ENCODE results near the gene CTSA.

CTSA gene

DNA sequence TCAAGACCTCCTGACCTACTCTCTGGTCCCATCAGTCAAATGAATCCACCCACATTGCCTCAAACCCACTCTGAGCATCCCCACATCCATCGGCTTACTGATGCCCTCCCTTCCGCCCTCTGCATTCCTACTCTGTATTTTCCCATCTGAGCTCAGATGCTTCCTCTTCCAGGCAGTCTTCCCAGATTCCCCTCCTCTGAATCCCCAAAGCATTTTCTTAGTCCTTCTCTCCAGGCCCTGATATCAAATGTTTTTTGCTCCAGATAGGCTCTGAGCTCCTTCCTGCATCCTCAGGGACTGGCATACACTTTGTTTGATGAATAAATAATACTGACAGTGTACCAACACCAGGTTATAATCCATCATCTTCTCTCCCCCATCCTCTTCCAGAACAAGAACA lies 16.9 kb downstream of the CTSA start:
- Histone ChIP-seq H3K27ac (ENCODE audit: low read depth, low read length) (no peak overlapping the region), H3K4me1 (ENCODE audit: control insufficient read depth, low read length) (peaks cover 16% of the 10 kb centered on the region), H4K20me1 (ENCODE audit: control insufficient read depth, insufficient read depth, low read depth, low read length) (no peaks in the 10 kb centered on the region), H3K9me3 (ENCODE audit: control insufficient read depth, insufficient read depth, low read length) (no peaks in the 10 kb centered on the region), H3K27me3 (ENCODE audit: control insufficient read depth, low read length) (peaks cover 12% of the 10 kb centered on the region), H3K36me3 (ENCODE audit: control insufficient read depth, low read length) (no peaks in the 10 kb centered on the region), H3F3A (ENCODE audit: control insufficient read depth, insufficient read depth) (no peaks in the 10 kb centered on the region), H3K79me2 (ENCODE audit: control insufficient read depth, low read length) (no peaks in the 10 kb centered on the region), H3K4me3 (ENCODE audit: low read length) (no peak overlapping the region), H3K9me2 (replicated peaks; ENCODE audit: control insufficient read depth, low read length) (no peaks in the 10 kb centered on the region), H3K4me2 (ENCODE audit: low read length) (no peak overlapping the region)
- TF ChIP-seq, protein P1, sequence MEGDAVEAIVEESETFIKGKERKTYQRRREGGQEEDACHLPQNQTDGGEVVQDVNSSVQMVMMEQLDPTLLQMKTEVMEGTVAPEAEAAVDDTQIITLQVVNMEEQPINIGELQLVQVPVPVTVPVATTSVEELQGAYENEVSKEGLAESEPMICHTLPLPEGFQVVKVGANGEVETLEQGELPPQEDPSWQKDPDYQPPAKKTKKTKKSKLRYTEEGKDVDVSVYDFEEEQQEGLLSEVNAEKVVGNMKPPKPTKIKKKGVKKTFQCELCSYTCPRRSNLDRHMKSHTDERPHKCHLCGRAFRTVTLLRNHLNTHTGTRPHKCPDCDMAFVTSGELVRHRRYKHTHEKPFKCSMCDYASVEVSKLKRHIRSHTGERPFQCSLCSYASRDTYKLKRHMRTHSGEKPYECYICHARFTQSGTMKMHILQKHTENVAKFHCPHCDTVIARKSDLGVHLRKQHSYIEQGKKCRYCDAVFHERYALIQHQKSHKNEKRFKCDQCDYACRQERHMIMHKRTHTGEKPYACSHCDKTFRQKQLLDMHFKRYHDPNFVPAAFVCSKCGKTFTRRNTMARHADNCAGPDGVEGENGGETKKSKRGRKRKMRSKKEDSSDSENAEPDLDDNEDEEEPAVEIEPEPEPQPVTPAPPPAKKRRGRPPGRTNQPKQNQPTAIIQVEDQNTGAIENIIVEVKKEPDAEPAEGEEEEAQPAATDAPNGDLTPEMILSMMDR (IDR thresholded peaks at IDR 0.05; ENCODE audit: low read depth, low read length, poor library complexity, severe bottlenecking), result no peak
- no peak for TF ChIP-seq EZH2phosphoT487 (IDR thresholded peaks at IDR 0.05; ENCODE audit: borderline replicate concordance, low read length)

- H3K36me3 ChIP-seq (ENCODE audit: control insufficient read depth, low read length), result no peaks in the 10 kb centered on the region
- TF ChIP-seq EZH2phosphoT487 (IDR thresholded peaks at IDR 0.05; ENCODE audit: borderline replicate concordance, low read length), result no peak
- TF ChIP-seq, protein P1 (IDR thresholded peaks at IDR 0.05; ENCODE audit: low read depth, low read length, poor library complexity, severe bottlenecking), result no peak
Measured at GRCh38 chr20:45909336-45909808, 18.2 kb downstream of the CTSA start.

GRCh38 chr20:45909817-45910669 lies 18.9 kb downstream of the CTSA start:
- Histone ChIP-seq H3K4me3 (ENCODE audit: low read length) (peak overlapping the region; percentile 27; the same call in 1 of the 2 replicates), H3F3A (ENCODE audit: control insufficient read depth, insufficient read depth) (no peaks in the 10 kb centered on the region), H3K4me2 (ENCODE audit: low read length) (peak overlapping the region; percentile 43), H3K9me2 (replicated peaks; ENCODE audit: control insufficient read depth, low read length) (no peaks in the 10 kb centered on the region), H3K79me2 (ENCODE audit: control insufficient read depth, low read length) (no peaks in the 10 kb centered on the region), H4K20me1 (ENCODE audit: control insufficient read depth, insufficient read depth, low read depth, low read length) (no peaks in the 10 kb centered on the region), H3K9me3 (ENCODE audit: control insufficient read depth, insufficient read depth, low read length) (no peaks in the 10 kb centered on the region), H3K36me3 (ENCODE audit: control insufficient read depth, low read length) (no peaks in the 10 kb centered on the region), H3K27me3 (ENCODE audit: control insufficient read depth, low read length) (peaks cover 20% of the 10 kb centered on the region), H3K4me1 (ENCODE audit: control insufficient read depth, low read length) (peaks cover 14% of the 10 kb centered on the region), H3K27ac (ENCODE audit: low read depth, low read length) (no peak overlapping the region)
- TF ChIP-seq EZH2phosphoT487 (IDR thresholded peaks at IDR 0.05; ENCODE audit: borderline replicate concordance, low read length), result no peak
- TF ChIP-seq, protein P1 (IDR thresholded peaks at IDR 0.05; ENCODE audit: low read depth, low read length, poor library complexity, severe bottlenecking), result no peak

More at GRCh38 chr20:45909336-45909808, 18.2 kb downstream of the CTSA start:
- H3K27ac ChIP-seq (ENCODE audit: low read depth, low read length), result no peak overlapping the region
- no peak overlapping the region for H3K4me3 ChIP-seq (ENCODE audit: low read length)
- no peaks in the 10 kb centered on the region for H3K9me3 ChIP-seq (ENCODE audit: control insufficient read depth, insufficient read depth, low read length)
- H3F3A ChIP-seq (ENCODE audit: control insufficient read depth, insufficient read depth), result no peaks in the 10 kb centered on the region
- H3K79me2 ChIP-seq (ENCODE audit: control insufficient read depth, low read length), result no peaks in the 10 kb centered on the region
- peaks cover 14% of the 10 kb centered on the region for H3K4me1 ChIP-seq (ENCODE audit: control insufficient read depth, low read length)
- H3K27me3 ChIP-seq (ENCODE audit: control insufficient read depth, low read length), result peaks cover 15% of the 10 kb centered on the region
- no peaks in the 10 kb centered on the region for H3K9me2 ChIP-seq (replicated peaks; ENCODE audit: control insufficient read depth, low read length)
- H3K4me2 ChIP-seq (ENCODE audit: low read length), result no peak overlapping the region
- H4K20me1 ChIP-seq (ENCODE audit: control insufficient read depth, insufficient read depth, low read depth, low read length), result no peaks in the 10 kb centered on the region
